SJSA1 (cell line): ENCODE measurements around the gene TOP3B. TPM values are rescaled to one million over a fixed set of nuclear protein-coding genes. Genes with fewer than 3 reads are reported as not detected.
"Not testable (repeated sequence)": the region's sequence is repeated elsewhere in the genome, so short reads cannot be mapped to it uniquely, and the experiment has no call there.

Source experiments
- DNase-seq, 2 experiments: peaks; one replicate each; pipeline ENCODE4 v3.0.0-alpha.2; 2015 to 2020; ENCODE audit warnings: low spot score in 2 of 2, low read depth in 1 of 2
- H3K27ac ChIP-seq: fragments of 250-450 bp; sonication (Bioruptor Pico); 2 replicates; pipeline ENCODE4 v1.5.1; 2020; ENCODE audit warnings: mild to moderate bottlenecking, moderate library complexity
- H3K27me3 ChIP-seq: fragments of 250-450 bp; sonication (Bioruptor Pico); replicated peaks from 2 replicates; pipeline ENCODE4 v1.5.1; 2020; ENCODE audit warnings: mild to moderate bottlenecking, moderate library complexity
- H3K36me3 ChIP-seq: fragments of 250-450 bp; sonication (Bioruptor Pico); 2 replicates; pipeline ENCODE4 v1.5.1; 2020; ENCODE audit warnings: mild to moderate bottlenecking
- H3K4me1 ChIP-seq: fragments of 250-450 bp; sonication (Bioruptor Pico); replicated peaks from 2 replicates; pipeline ENCODE4 v1.6.1; 2021; ENCODE audit warnings: mild to moderate bottlenecking
- H3K4me3 ChIP-seq: fragments of 250-450 bp; sonication (Bioruptor Pico); 2 replicates; pipeline ENCODE4 v1.5.1; 2020; ENCODE audit warnings: mild to moderate bottlenecking
- H3K9me3 ChIP-seq: fragments of 250-450 bp; sonication (Bioruptor Pico); replicated peaks from 2 replicates; pipeline ENCODE4 v1.5.1; 2020; ENCODE audit warnings: mild to moderate bottlenecking
- total RNA-seq: library from RNA; depleted of rRNA; stranded (reverse); fragments of >200 nt; shearing (Covaris generic); gene quantifications from 2 replicates; pipeline ENCODE4 v1.2.3, GENCODE V29; 2014

Gene TOP3B
- total RNA-seq, 1 experiment from 2014 or later, result 34.3 TPM

- H3K9me3 ChIP-seq, result no peaks in the 10 kb centered on the region
- H3K36me3 ChIP-seq, result peaks cover 13% of the 10 kb centered on the region; the same call in 1 of the 2 replicates
- DNase-seq, result no peak
- H3K4me3 ChIP-seq, result no peak overlapping the region
- no peak overlapping the region for H3K27ac ChIP-seq
- H3K27me3 ChIP-seq, result no peaks in the 10 kb centered on the region
- peaks cover 10% of the 10 kb centered on the region; the same call in 1 of the 2 replicates for H3K4me1 ChIP-seq
Measured at GRCh38 chr22:21919526-21920307, 62.9 kb downstream of the TOP3B start.

GRCh38 chr22:21918466-21919185 lies 64.0 kb downstream of the TOP3B start:
- Histone ChIP-seq H3K4me1 (peaks cover 10% of the 10 kb centered on the region; the same call in 1 of the 2 replicates), H3K27ac (no peak overlapping the region), H3K4me3 (no peak overlapping the region), H3K36me3 (peaks cover 13% of the 10 kb centered on the region; the same call in 1 of the 2 replicates), H3K27me3 (no peaks in the 10 kb centered on the region), H3K9me3 (no peaks in the 10 kb centered on the region)
- no peak for DNase-seq

GRCh38 chr22:21917959-21918261 lies 64.7 kb downstream of the TOP3B start:
- no peak overlapping the region for H3K4me3 ChIP-seq
- no peak for DNase-seq
- no peak overlapping the region for H3K27ac ChIP-seq
- no peaks in the 10 kb centered on the region for H3K27me3 ChIP-seq
- peaks cover 9% of the 10 kb centered on the region; the same call in 1 of the 2 replicates for H3K36me3 ChIP-seq
- no peaks in the 10 kb centered on the region for H3K9me3 ChIP-seq
- H3K4me1 ChIP-seq, result peaks cover 10% of the 10 kb centered on the region; the same call in 1 of the 2 replicates

GRCh38 chr22:21917181-21917958 lies 65.2 kb downstream of the TOP3B start:
- no peak overlapping the region for H3K27ac ChIP-seq
- DNase-seq, result no peak
- H3K4me1 ChIP-seq, result peaks cover 7% of the 10 kb centered on the region; the same call in 1 of the 2 replicates
- H3K27me3 ChIP-seq, result no peaks in the 10 kb centered on the region
- no peaks in the 10 kb centered on the region for H3K9me3 ChIP-seq
- peaks cover 4% of the 10 kb centered on the region; the same call in 1 of the 2 replicates for H3K36me3 ChIP-seq
- no peak overlapping the region for H3K4me3 ChIP-seq

GRCh38 chr22:21916309-21916918 lies 66.2 kb downstream of the TOP3B start:
- Histone ChIP-seq H3K9me3 (no peaks in the 10 kb centered on the region), H3K27ac (no peak overlapping the region), H3K4me3 (no peak overlapping the region), H3K27me3 (no peaks in the 10 kb centered on the region), H3K36me3 (no peaks in the 10 kb centered on the region; the same call in 1 of the 2 replicates), H3K4me1 (peaks cover under 1% of the 10 kb centered on the region; the same call in 1 of the 2 replicates)
- DNase-seq, result no peak

GRCh38 chr22:21915624-21916308 lies 66.8 kb downstream of the TOP3B start:
- Histone ChIP-seq H3K27me3 (no peaks in the 10 kb centered on the region), H3K4me1 (no peaks in the 10 kb centered on the region), H3K36me3 (no peaks in the 10 kb centered on the region; the same call in 1 of the 2 replicates), H3K27ac (no peak overlapping the region), H3K9me3 (no peaks in the 10 kb centered on the region), H3K4me3 (no peak overlapping the region)
- DNase-seq, result no peak

GRCh38 chr22:21914033-21914642 lies 68.4 kb downstream of the TOP3B start:
- H3K4me1 ChIP-seq, H3K4me3 ChIP-seq, H3K27me3 ChIP-seq, H3K36me3 ChIP-seq, H3K9me3 ChIP-seq, DNase-seq, H3K27ac ChIP-seq: not testable (repeated sequence)

- not testable (repeated sequence) for H3K27me3 ChIP-seq, H3K36me3 ChIP-seq, H3K9me3 ChIP-seq, H3K4me1 ChIP-seq, DNase-seq, H3K4me3 ChIP-seq, H3K27ac ChIP-seq
Measured at GRCh38 chr22:21910367-21910766, 72.2 kb downstream of the TOP3B start.

- no peak overlapping the region for H3K4me3 ChIP-seq
Measured at GRCh38 chr22:21909871-21910270, 72.7 kb downstream of the TOP3B start.

GRCh38 chr22:21907638-21908522 lies 74.7 kb downstream of the TOP3B start:
- Histone ChIP-seq H3K9me3 (no peaks in the 10 kb centered on the region), H3K4me3 (no peak overlapping the region)

More at GRCh38 chr22:21909871-21910270, 72.7 kb downstream of the TOP3B start:
- no peak for DNase-seq
- Histone ChIP-seq H3K27me3 (no peaks in the 10 kb centered on the region), H3K4me1 (no peaks in the 10 kb centered on the region), H3K9me3 (no peaks in the 10 kb centered on the region), H3K36me3 (no peaks in the 10 kb centered on the region), H3K27ac (no peak overlapping the region)

More at GRCh38 chr22:21907638-21908522, 74.7 kb downstream of the TOP3B start:
- Histone ChIP-seq H3K27me3 (no peaks in the 10 kb centered on the region), H3K4me1 (no peaks in the 10 kb centered on the region), H3K36me3 (no peaks in the 10 kb centered on the region), H3K27ac (no peak overlapping the region)
- DNase-seq, result no peak
